Omental fat pad (tissue), 4 donors: Measurements from ENCODE around the gene GPRASP1. TPM values are rescaled to one million over a fixed set of nuclear protein-coding genes. Genes with fewer than 3 reads are reported as not detected.
A peak's percentile ranks its signal among the peaks of the same experiment; 100 is the strongest.
"Not testable (repeated sequence)": the region's sequence is repeated elsewhere in the genome, so short reads cannot be mapped to it uniquely, and the experiment has no call there.

Experiments
- ATAC-seq: fragments of 150-250 bp; one replicate; pipeline ENCODE4 v1.9.1; 2016; ENCODE audit warnings: mild to moderate bottlenecking, moderate library complexity; ENCODE audit not compliant: low FRiP score
- DNase-seq: peaks from one replicate; pipeline ENCODE4 v3.0.0-alpha.2; 2019; ENCODE audit warnings: low spot score
- CTCF ChIP-seq, 3 donors: fragments of 450-650 bp; IDR thresholded peaks; one replicate each; pipeline ENCODE4 v1.5.1; 2016 to 2017; ENCODE audit warnings: antibody characterized with exemption in 3 of 3, mild to moderate bottlenecking in 3 of 3, moderate library complexity in 2 of 3
- total RNA-seq, 4 donors: library from RNA; depleted of rRNA; stranded (reverse); fragments of >200 nt; gene quantifications; one replicate each; pipeline ENCODE4 v1.1.0, GENCODE V29; 2016

The GPRASP1 gene
- total RNA-seq, 4 donors from 2014 or later: 4.1 to 9.1 (median 6.7) TPM

GRCh38 chrX:102637561-102637960 is 13.7 kb upstream of the GPRASP1 start:
- ATAC-seq: no peak
- no peak for DNase-seq
- TF ChIP-seq CTCF (IDR thresholded peaks at IDR 0.05): no peak

- TF ChIP-seq CTCF (IDR thresholded peaks at IDR 0.05): no peak
- DNase-seq (no peak), ATAC-seq (peak; percentile 39)
Measured at GRCh38 chrX:102650903-102651241, 411 bp upstream of the GPRASP1 start.

- no peak for DNase-seq
- peak; percentile 24 for ATAC-seq
Measured at GRCh38 chrX:102652031-102652688, 877 bp downstream of the GPRASP1 start.

DNA sequence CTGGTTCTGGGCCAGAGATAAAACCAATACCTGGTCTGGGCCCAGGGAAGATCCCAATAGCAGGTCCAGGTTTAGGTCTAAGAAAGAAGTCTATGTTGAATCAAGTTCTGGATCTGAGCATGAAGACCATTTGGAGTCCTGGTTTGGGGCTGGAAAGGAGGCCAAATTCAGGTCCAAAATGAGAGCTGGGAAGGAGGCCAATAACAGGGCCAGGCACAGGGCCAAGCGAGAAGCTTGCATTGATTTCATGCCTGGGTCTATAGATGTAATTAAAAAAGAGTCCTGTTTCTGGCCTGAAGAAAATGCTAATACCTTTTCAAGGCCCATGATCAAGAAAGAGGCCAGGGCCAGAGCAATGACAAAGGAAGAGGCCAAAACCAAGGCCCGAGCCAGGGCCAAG is 3.4 kb downstream of the GPRASP1 start:
- no peak for ATAC-seq
- DNase-seq: no peak
- TF ChIP-seq CTCF (IDR thresholded peaks at IDR 0.05): no peak

More at GRCh38 chrX:102652031-102652688, 877 bp downstream of the GPRASP1 start:
- no peak for TF ChIP-seq CTCF (IDR thresholded peaks at IDR 0.05)

- ATAC-seq (no peak), DNase-seq (no peak)
- no peak for TF ChIP-seq CTCF (IDR thresholded peaks at IDR 0.05)
Measured at GRCh38 chrX:102658556-102658955, 7.3 kb downstream of the GPRASP1 start.

DNA sequence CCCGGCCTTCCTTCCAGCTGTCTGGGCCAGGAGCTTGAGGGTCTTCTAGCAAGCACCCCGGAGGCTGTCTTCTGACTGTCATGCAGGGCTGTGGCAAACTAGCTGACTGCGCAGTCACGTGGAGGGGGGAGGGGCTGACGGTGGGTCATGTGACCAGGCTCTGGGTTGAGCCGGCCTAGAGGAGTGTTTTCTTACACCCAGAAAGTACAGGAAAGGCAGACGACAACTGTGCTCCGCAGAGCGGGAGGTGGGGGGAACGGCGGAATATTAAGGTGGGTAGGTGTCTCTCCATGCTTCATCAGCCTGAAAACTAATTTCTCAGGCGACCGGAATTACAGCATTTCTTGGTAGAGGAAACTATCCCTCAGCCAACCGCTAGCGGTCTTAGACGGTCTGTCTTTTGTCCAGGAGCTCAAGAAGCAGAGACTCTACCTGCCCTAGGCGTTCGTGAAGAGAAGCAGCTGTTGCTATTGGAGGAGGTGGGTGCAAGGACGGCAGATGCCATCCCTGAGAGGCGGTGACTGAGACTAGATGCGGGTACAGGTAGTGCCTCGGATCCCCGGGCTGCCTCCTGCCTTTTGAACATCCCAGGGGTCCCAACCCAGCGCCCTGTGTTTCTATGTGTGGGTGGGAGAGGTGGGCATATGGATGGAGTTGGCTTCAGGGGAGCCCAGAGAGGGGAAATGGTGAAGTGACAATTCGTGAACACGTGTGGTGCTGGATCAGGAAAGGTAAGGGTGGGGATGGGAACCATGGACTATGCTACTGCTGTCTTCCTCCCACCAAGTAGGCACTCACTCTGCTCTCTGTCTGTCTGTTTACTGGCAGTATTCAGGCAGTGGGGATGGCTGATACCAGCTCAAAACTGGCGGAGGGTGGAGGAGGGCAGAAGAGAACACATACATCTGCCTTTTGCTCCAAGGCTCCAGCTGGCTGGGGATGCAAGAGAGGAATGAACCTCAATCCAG is 8.8 kb downstream of the GPRASP1 start:
- no peak for TF ChIP-seq CTCF (IDR thresholded peaks at IDR 0.05)
- ATAC-seq: peak; percentile 86
- peak; percentile 83 for DNase-seq

DNA sequence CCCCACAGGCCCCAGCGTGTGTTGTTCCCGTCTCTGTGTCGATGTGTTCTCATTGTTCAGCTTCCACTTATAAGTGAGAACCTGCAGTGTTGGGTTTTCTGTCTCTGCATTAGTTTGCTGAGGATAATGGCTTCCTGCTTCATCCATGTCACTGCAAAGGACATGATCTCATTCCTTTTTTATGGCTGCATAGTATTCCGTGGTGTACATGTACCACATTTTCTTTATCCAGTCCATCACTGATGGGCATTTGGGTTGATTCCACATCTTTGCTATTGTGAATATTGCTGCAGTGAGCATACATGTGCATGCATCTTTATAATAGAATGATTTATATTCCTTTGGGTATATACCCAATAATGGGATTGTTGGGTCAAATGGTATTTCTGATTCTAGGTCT is 12.5 kb downstream of the GPRASP1 start:
- DNase-seq, ATAC-seq: not testable (repeated sequence)

DNA sequence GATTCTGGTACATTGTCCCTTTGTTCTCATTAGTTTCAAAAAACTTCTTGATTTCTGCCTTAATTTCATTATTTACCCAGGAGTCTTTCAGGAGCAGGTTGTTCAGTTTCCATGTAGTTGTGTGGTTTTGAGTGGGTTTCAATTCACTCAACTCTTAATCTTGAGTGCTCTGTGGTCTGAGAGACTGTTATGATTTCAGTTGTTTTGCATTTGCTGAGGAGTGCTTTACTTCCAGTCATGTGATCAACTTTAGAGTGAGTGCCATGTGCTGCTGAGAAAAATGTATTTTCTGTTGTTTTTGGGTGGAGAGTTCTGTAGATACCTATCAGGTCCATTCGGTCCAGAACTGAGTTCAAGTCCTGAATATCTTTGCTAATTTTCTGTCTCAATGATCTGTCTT is 15.8 kb downstream of the GPRASP1 start:
- not testable (repeated sequence) for DNase-seq, ATAC-seq
